ENCODE results near the gene NRP2.

NRP2 gene

DNA sequence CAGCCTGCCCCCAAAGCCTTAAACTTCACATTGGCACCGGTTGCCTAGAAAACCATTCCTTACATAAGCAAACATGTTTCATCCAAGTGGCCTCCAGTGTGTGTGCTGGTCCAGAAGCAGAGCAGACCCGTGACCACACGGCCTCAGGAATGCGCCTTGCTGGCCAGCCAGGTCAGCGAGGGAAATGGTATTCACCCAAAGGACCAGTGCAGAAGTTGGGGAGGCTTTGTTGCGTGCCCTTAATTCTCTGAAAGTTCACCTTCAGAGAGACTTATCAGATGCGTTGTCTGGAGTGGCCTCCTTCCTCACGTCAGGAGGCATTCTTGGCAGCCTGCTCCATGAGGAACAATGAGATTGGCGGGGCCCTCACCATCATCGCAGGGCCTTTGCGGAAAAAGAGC is 25.9 kb downstream of the NRP2 start:
- no peak for DNase-seq

GRCh38 chr2:205709319-205709718 is 27.0 kb downstream of the NRP2 start:
- DNase-seq = no peak

- DNase-seq = peak; percentile 50 to 66
These were observed 30.2 kb downstream of the NRP2 start for GRCh38 chr2:205712508-205712907.

DNA sequence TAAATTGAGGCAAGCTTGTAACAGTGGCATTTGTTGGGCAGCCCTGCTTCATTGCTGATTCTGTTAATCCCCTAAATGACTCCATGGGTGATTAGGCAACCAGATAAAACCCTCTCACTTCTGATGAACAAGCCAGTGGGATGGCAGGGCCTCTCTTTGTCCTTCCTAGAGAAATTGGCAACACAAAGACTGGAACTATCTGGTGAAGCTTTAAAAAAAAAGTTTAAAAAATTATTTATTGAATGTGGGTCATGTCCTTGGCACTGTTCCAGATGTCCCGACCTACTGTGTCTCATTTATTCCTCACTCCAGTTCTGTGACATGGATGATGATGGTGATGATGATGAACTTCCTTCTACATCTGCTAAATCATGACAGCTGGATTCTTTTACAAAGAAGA is 30.8 kb downstream of the NRP2 start:
- DNase-seq = no peak

- DNase-seq = peak; percentile 83 to 84
These were observed 31.9 kb downstream of the NRP2 start for GRCh38 chr2:205714058-205714776.

- no peak for DNase-seq
These were observed 32.8 kb downstream of the NRP2 start for GRCh38 chr2:205714789-205715720.

GRCh38 chr2:205715831-205716525 is 33.7 kb downstream of the NRP2 start:
- DNase-seq = no peak

- no peak for DNase-seq
These were observed 35.0 kb downstream of the NRP2 start for GRCh38 chr2:205717175-205717846.

GRCh38 chr2:205717999-205718398 is 35.7 kb downstream of the NRP2 start:
- no peak for DNase-seq

DNA sequence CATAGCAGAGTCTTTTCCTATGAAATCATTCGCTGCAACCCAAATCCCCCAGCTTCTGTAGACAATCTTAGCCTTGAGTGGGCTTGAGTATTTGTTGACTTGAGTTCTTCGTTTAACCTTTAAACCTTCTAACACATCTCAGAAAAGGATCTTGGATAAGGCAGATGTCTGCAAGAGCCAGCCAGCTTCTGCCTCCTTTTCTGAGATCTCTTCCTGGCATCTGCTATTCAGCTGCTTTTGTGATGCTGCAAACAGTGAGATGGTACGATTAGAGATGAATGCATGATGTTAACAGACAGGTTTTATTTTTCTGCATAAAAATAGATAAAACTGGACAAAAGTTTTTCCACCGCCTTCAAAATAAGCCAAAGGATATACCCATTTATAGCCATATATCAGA is 37.5 kb downstream of the NRP2 start:
- no peak for DNase-seq

DNA sequence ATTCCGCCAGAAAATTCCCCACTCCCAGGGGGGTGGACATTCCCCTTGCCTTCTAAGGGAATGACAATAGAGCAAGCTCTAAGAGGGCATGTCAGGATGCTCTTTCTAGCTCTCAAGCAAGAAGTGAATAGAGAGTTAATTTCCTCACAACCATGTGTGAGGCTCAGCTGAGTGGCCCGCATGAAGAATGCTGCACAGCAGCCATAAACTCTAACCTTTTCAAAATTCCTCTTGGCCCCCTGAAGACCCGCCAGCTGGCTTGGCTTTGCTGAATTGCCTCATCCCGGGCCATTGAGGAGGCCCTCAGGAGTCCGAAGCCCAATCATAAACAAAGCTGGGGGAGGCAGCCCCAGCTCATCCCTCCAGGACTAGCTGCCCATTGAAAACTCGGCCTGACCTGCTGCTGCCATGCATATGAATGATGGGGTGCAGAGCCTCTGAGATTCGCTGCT is 38.2 kb downstream of the NRP2 start:
- DNase-seq = no peak

DNA sequence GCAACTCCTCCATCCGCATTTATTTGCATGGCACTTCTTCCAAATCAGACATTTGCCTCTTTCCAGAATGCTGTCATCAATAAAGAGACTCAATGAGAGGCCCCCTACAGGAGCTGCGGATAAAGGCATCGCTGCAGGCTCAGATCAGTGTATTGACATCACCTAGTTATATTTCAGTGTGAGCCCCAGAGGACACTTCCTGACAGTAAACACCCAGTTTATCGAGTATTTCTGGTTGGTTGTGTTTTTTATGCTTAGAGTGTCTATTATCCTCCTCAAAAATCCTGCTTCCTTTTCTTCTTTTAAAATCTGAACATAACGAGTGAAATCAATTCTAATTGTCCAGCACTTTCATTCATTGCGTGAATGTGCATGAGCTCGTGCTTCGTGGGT is 38.8 kb downstream of the NRP2 start:
- DNase-seq = peak in 1 of 2 donors; percentile 24

DNA sequence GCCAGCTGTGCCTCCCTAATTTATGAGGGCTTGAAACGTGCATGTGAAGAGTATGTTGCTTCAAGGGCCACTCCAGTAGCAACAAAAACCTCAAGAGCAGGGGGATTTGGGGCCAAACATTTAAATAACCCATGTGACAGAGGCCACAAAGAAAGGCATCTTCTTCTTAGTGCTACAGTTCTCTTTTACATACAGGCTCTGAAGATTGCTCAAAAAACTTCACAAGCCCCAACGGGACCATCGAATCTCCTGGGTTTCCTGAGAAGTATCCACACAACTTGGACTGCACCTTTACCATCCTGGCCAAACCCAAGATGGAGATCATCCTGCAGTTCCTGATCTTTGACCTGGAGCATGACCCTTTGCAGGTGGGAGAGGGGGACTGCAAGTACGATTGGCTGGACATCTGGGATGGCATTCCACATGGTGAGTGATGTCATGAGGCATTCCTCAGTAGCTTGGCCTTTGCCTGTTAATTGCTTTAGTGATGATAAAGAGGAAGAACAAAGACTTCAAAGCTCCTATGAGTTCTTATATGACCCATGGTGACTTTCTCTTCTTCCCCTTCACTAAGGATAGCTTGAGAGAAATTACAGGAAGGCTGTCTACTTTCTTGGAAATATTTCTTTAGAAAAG is 40.1 kb downstream of the NRP2 start:
- DNase-seq = peak; percentile 27 to 33

- DNase-seq = peak; percentile 24 to 32
These were observed 40.9 kb downstream of the NRP2 start for GRCh38 chr2:205723179-205723578.

DNA sequence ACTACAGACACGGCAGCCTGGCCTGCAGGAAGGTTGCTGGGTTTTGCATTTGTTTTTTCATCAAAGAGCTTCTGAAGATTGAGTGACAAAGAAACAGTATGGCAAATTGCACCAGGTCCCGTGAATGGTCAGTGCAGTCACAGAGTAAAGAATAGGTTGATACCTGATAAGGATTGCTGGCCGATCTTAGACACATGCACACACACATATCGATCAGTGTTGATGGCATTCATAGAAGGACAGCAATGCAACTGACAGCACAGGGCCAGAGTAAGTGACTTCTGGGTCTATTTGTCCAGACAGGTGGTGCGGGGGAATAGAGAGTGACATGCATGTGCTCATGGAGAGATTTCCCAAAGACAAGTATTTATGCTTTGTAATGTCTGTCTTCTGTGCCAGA is 42.8 kb downstream of the NRP2 start:
- no peak for DNase-seq

GRCh38 chr2:205726506-205726905 is 44.2 kb downstream of the NRP2 start:
- no peak for DNase-seq

DNA sequence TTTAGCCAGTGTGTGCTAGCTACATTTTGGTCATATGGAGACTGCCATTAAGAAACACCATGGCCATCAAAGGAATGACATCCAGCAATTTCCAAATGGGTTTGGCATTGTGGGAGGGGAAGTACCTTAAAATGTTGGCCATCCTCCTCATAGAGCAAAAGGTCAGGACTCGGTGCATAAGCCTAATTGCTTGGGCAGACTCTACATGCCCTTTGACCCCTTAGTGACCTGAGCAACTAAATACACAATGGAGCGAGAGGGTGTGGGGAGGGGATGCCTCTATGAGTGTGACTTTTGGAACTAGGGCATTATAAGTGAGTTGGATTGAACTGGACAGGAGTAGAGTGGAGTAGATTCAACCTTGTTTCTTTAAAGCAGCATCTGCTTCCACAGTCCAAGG is 44.9 kb downstream of the NRP2 start:
- DNase-seq = no peak

GRCh38 chr2:205728366-205728765 is 46.1 kb downstream of the NRP2 start:
- no peak for DNase-seq

DNA sequence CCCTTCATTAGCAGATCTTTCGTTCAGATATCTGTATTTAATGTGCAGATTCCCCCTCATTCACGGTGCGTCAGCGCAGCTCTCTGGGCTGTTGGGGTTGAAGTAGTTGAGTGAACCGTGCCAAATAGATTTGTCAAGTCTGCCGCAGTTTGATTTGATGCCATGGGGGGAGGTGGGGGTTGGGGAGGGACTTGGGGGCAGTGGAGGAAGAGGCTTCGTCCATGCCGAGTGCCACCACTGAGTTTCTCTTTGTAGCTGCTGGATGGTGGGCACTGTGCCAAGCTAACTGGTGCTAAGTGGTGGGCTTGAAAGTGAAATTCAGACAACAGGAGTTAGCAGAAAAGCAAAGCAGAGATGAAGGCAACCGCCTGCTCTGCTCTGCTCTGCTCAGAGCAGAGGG is 47.9 kb downstream of the NRP2 start:
- no peak for DNase-seq

DNA sequence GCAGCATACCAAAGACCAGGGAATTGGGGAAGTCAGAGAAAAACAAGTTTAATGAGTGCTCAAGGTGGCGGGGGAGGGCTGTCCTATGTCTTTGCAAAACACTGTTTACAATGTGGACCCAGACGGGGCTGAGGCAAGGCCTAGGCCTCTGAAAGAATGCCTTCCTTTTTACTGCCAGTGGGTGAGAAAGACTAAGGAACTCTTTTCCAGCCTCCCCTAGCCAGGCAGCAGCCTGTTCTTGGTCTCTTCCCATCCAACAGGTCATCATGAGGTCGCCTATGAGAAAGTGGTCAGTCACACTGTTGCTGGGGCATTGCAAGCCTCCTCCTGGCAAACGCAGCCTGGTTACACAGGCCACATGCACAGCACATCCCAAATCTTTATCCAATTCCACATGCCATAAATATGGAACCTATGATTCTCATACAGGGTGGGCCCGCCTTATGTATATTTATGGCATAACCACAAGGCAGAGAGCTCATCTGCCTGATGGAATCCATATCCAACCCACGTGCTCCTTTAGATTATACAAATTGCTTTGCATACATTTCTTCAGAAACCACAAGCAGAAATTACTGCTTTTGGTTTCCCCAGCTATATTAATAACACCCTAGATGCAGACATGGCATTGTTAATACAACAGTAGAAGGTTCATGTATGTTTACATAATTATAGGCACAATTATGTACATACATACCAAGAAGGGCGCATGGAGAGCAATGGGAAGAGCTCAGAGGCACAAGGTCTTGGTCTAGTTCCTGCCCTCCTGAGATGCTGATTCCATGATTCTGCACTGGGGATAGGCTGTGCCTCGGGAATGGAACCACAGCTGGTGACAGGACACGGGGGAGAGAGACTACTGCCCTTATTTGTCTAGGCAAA is 48.6 kb downstream of the NRP2 start:
- peak; percentile 48 to 64 for DNase-seq

DNA sequence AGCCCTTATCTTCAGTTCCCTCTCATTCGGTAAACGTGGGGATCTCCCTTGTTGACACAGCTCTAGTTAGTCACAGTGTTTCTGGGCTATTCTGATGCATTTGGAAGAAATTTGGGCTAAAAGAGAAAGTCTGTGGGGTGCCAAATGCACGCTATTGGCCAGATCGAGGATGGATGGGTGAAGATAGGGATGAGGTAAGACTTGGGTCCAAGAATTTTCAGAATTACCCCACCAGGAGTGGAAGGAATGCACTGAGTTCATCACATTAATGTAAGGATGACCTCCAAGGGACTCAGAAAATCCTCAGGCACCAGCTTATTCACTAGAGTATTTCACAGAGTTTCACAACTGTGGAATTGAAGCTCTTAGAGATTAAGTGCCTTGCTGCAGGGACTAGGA is 49.3 kb downstream of the NRP2 start:
- no peak for DNase-seq

All from inflammatory macrophage (primary cell).